ENCODE measurements around the gene OR5K2.

Gene OR5K2

DNA sequence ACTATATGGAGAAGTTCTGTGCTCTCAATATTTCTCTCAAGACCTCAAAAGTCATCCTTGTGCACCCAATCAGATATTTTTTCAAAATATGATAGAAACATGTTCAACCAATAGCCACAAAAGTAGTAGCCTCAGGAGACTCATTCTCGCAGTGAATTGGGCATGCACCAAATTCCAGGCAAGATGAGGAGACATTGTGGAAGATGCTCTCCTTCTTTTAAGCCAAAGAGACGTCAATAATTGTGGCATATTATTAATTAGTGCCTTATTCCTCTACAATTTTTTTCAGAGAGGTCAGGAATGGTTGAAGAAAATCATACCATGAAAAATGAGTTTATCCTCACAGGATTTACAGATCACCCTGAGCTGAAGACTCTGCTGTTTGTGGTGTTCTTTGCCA lies at the start of gene OR5K2:
TSS of gene OR5K2 (plus strand) at position 301 of the 400 bp plus-strand sequence. CDS start at position 301, 0 bp downstream.
- DNase-seq (ENCODE audit: low read depth), result no peak
- no peak within 1 kb of the TSS for H3K4me3 ChIP-seq (ENCODE audit: control insufficient read depth, low read depth, low read length)
- TF ChIP-seq, protein P1, sequence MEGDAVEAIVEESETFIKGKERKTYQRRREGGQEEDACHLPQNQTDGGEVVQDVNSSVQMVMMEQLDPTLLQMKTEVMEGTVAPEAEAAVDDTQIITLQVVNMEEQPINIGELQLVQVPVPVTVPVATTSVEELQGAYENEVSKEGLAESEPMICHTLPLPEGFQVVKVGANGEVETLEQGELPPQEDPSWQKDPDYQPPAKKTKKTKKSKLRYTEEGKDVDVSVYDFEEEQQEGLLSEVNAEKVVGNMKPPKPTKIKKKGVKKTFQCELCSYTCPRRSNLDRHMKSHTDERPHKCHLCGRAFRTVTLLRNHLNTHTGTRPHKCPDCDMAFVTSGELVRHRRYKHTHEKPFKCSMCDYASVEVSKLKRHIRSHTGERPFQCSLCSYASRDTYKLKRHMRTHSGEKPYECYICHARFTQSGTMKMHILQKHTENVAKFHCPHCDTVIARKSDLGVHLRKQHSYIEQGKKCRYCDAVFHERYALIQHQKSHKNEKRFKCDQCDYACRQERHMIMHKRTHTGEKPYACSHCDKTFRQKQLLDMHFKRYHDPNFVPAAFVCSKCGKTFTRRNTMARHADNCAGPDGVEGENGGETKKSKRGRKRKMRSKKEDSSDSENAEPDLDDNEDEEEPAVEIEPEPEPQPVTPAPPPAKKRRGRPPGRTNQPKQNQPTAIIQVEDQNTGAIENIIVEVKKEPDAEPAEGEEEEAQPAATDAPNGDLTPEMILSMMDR (IDR thresholded peaks at IDR 0.05; ENCODE audit: control insufficient read depth, insufficient read depth, low read depth, low read length, missing control alignments), result no peak

DNA sequence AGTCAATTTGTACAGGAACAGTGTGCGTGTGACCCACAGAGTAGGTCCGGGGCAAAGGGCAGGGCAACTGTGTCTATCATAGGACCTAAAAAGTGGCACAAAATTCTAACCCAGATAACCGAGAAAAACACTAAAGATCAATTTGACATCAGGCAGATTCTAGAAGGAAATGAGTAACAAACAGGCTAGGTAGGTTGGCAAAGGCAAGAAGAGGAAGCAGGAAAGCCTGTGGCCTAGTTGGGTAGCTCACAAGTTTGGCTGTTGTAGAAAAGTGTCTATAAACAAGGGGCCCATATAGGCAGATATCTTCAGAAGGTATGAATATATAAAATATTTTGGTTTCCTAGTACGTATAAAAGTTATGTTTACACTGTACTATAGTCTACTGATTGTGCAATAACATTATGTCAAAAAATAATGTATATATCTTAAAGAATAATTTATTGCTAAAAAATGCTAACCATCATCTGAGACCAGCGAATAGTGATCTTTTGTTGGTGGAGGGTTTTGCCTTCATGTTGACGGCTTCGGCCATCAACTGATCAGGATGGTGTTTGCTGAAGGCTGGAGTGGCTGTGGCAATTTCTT lies 47.8 kb upstream of the OR5K2 start:
- TF ChIP-seq, protein P1 (IDR thresholded peaks at IDR 0.05; ENCODE audit: control insufficient read depth, insufficient read depth, low read depth, low read length, missing control alignments), result no peak
- H3K4me3 ChIP-seq (ENCODE audit: control insufficient read depth, low read depth, low read length), result no peak overlapping the region
- DNase-seq (ENCODE audit: low read depth), result no peak

DNA sequence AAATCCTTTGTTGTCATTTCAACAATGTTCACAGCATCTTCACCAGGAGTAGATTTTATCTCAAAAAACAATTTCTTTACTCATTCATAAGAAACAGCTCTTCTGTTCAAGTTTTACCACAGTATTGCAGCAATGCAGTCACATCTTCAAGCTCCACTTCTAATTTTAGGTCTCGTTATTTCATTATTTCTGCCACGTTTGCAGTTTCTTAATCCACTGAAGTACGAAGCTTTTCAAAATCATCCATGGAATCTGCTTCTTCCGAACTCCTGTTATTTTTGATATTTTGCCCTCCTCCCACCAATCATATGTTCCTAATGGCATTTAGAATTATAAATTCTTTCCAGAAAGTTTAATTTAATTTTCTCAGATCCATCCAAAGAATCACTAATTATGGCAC lies 47.1 kb upstream of the OR5K2 start:
- TF ChIP-seq, protein P1 (IDR thresholded peaks at IDR 0.05; ENCODE audit: control insufficient read depth, insufficient read depth, low read depth, low read length, missing control alignments), result no peak
- no peak overlapping the region for H3K4me3 ChIP-seq (ENCODE audit: control insufficient read depth, low read depth, low read length)
- no peak for DNase-seq (ENCODE audit: low read depth)

DNA sequence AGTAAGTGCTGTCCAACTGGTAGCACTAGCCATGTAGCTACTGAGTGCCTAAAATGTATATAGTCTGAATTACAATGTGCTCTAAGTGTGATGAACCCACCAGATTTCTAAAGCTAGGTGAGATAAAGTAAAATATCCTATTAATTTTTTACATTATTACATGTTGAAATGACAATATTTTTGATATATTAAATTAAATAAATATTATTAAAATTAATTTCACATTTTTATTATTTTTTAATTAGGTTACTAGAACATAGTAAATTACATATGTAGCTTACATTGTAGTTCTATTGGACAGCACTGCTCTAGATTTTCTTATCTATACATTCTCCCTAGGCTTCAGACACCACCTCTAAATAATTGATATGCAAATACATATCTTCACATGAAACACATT lies 43.7 kb upstream of the OR5K2 start:
- TF ChIP-seq, protein P1 (IDR thresholded peaks at IDR 0.05; ENCODE audit: control insufficient read depth, insufficient read depth, low read depth, low read length, missing control alignments), result no peak
- H3K4me3 ChIP-seq (ENCODE audit: control insufficient read depth, low read depth, low read length), result no peak overlapping the region
- no peak for DNase-seq (ENCODE audit: low read depth)

DNA sequence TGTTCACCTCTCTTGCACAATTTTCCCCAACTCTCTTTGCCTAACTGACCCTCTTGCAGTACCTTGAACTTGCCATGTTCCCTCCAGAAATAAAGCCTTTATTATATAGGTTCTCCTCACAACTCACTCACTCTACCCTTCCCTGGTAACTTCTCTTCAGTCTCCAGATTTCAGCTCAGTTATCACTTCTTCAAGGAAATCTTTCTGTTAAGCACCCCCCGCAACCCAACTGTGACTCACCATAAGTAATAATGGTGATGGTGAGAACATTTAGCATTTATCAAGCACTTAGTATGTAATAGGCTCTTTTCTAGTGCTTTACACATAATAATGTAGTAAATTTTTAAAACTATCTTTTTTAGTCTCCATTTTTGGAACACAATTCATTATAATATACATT lies 42.6 kb upstream of the OR5K2 start:
- DNase-seq (ENCODE audit: low read depth), result no peak
- H3K4me3 ChIP-seq (ENCODE audit: control insufficient read depth, low read depth, low read length), result no peak overlapping the region
- TF ChIP-seq, protein P1 (IDR thresholded peaks at IDR 0.05; ENCODE audit: control insufficient read depth, insufficient read depth, low read depth, low read length, missing control alignments), result no peak

DNA sequence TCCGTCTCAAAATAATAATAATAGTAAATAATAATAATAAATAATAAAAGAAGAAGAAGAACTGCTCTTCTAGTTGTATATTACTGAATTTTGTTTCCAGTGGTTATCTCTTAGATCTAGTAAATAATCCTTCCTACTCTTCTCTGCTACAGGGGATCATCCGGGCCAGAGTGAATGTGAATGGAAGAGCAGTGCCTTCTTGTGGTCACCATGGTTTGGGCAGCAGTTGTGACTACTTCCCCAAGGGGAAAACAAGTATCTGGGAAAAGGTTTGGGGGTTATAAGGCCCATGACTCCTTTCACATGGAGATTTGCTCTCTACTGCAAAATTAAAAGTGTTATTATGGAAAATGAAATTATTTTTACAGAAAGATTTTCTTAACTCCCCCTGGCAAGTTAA lies 39.9 kb upstream of the OR5K2 start:
- DNase-seq (ENCODE audit: low read depth), result no peak
- H3K4me3 ChIP-seq (ENCODE audit: control insufficient read depth, low read depth, low read length), result no peak overlapping the region
- TF ChIP-seq, protein P1 (IDR thresholded peaks at IDR 0.05; ENCODE audit: control insufficient read depth, insufficient read depth, low read depth, low read length, missing control alignments), result no peak

DNA sequence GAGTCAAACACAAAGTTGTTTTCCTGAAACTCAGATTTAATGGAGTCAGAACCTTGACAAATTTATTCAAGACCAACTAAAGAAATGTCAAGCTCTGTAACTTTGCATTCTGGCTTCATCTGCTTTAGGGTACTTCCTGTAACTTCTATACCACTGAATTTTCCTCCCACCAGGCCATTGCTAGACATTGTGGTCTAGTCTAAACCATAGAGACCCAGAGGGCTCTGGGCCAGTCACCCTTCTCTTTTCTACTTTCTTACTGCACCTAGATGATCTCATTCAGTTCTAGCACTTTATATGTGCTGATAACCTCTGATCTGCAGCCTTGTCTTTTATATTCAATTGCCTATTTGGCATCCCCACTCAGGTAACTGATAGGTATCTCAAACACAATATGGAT lies 37.3 kb upstream of the OR5K2 start:
- TF ChIP-seq, protein P1 (IDR thresholded peaks at IDR 0.05; ENCODE audit: control insufficient read depth, insufficient read depth, low read depth, low read length, missing control alignments), result no peak
- no peak overlapping the region for H3K4me3 ChIP-seq (ENCODE audit: control insufficient read depth, low read depth, low read length)
- no peak for DNase-seq (ENCODE audit: low read depth)

Measured in AG09309 (cell line).